Left renal pelvis (tissue), 4 donors: ENCODE measurements around the gene SLC46A2. TPM values are rescaled to one million over a fixed set of nuclear protein-coding genes. Genes with fewer than 3 reads are reported as not detected.

Experiments used
- DNase-seq, 4 donors: peaks; one replicate each; pipeline ENCODE4 v3.0.0-alpha.2; 2013; ENCODE audit warnings: low read depth in 4 of 4, low spot score in 3 of 4
- polyA plus RNA-seq, 4 donors: library from polyadenylated mRNA; unstranded; fragments of 120-200 nt; gene quantifications; one replicate each; pipeline ENCODE4 v1.2.1, GENCODE V29; 2013; ENCODE audit not compliant: insufficient read length in 4 of 4

SLC46A2 gene
- polyA plus RNA-seq, 4 donors, result 0.10 to 0.47 (median 0.29) TPM; not detected in 1

GRCh38 chr9:112861155-112861554 is 29.5 kb downstream of the SLC46A2 start:
- DNase-seq, result no peak

- DNase-seq, result no peak
These were observed 30.2 kb downstream of the SLC46A2 start for GRCh38 chr9:112860451-112860850.

DNA sequence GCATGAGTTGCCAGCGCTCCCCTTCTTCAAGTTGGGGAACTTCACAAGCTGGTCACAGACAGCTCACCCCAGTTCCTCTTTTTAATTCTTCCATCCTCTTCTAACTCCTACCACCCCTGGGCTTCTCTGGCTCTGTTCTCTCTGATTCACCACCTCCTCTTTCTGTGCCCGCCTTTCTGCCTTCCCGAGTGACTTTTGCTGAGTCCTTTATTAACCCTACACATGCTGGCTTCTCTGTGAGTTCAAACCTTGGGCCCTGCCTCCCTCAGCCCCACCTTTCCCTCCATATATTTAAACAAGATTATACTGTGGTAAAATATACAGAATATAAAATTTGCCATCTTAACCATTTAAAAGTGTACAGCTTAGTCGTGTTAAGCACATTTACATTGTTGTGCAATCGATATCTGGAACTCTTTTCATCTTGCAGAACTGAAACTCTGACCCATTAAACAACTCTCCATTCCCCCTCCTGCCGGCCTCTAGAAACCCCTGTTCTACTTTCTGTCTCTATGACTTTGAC is 32.0 kb downstream of the SLC46A2 start:
- DNase-seq, result no peak

GRCh38 chr9:112858005-112858404 is 32.7 kb downstream of the SLC46A2 start:
- no peak for DNase-seq

DNA sequence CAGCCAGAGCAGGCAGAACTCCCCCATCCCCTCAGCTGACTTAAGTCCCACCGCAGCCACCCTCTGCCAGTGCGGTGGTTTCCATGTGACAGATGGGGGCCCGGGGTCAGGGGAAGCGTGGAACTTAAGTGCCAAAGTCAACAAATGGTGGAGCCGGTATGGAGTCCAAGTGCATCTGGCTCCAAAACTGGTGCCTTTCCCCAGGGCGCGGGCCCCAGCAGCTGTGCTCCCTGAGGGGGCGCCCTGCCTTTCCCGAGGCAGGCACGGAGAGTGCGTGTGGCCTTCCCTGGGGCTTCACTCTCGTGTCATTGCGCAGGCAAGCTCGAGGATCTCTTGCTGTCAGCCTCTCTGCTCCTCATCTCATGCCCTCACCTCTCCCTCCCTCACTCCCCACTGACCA is 33.8 kb downstream of the SLC46A2 start:
- no peak for DNase-seq

- no peak for DNase-seq
These were observed 34.5 kb downstream of the SLC46A2 start for GRCh38 chr9:112856200-112856599.

- no peak for DNase-seq
These were observed 36.0 kb downstream of the SLC46A2 start for GRCh38 chr9:112854657-112855056.

DNA sequence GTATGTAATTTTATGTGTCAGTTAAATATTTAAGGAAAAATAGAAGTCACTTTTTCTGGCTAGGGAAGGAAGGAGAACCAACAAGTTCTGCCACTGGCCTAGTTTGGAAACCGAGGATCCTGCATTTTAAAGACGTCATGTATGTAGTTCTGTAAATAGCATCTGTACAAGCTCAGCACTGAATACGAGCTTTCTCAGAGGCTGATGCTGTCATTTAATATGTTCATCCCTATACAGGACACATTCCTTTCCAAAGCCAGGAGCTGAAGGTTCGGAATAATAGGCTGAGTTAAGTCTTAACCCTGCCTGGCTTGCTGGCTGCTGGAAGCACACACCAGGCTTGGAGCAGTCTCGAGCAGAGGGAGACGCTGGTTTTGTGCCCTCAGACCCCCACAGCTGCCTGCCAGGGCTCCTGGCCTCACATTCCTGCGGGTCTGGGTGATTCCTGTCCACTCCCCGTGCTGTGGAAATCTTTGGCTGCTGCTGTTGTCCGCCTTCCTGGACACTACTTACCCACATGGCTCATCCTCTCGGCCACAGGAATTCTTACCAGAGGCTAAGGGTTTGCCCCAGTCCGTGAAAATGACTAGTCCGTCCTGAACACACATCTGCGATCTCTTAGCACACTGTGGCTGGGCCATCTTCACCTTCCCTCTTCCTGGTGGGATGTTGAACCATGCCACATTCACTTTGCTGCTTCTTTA is 36.6 kb downstream of the SLC46A2 start:
- DNase-seq, result no peak

DNA sequence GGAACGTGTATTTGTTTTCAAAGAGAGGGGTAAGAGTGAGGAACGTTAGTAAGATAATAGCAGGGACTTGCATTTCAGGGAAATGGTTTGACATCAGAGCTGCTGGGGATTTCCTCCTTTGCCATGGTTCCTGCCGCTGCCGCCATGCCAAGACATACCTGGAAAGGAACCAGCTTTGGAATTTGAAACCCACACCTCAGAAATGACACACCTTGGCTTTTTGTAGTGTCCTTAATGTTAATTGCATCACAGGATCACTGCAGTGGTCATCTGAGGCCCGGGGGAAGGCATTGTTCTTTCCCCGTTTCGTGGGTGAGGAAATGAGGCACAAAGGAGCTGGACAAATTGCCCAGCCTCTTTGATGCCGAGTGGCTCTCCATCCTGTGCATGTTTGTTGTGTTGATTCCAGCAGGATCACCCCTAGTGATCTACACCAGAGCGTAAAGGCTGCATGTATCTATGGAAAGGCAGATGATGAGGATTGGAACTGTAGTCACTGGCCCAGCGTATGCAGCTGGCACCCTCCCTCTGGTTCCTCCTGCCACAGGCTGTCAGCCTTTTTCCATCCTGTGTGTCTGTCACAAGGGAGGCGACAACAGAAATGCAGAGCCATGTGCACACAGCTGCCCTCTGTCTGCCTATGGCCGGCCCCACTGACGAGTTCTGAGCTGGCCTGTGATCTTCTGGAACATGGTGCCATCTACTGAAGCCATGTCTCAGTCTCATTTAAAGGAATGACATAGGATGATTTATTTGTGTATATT is 37.8 kb downstream of the SLC46A2 start:
- no peak for DNase-seq

GRCh38 chr9:112850840-112851239 is 39.8 kb downstream of the SLC46A2 start:
- no peak for DNase-seq

DNA sequence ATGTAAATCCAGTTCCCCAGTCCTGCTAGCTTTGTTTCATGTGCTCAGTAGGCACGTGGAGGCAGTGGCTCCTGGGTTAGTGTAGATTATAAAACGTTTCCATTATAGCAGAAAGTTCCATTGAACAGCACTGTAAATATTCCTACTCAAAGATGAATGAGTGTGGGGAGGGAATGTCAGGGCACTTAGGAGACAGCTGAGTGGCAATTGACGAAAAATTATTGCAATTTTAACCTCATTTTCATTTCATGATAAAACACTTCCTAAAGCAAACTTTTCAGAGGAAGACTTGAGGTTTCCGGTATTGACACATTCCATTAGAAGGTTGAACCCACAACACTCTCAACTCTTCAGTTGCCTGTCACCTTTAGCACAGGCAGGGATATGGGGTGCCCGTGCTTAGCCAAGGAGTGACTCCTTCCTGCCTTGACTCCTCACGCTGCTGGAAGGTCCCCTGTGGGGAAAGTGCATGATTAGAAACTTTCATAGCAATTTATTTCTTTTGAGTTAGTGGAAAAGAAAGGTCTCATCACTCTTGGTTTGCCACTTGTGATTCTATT is 41.2 kb downstream of the SLC46A2 start:
- DNase-seq, result no peak

DNA sequence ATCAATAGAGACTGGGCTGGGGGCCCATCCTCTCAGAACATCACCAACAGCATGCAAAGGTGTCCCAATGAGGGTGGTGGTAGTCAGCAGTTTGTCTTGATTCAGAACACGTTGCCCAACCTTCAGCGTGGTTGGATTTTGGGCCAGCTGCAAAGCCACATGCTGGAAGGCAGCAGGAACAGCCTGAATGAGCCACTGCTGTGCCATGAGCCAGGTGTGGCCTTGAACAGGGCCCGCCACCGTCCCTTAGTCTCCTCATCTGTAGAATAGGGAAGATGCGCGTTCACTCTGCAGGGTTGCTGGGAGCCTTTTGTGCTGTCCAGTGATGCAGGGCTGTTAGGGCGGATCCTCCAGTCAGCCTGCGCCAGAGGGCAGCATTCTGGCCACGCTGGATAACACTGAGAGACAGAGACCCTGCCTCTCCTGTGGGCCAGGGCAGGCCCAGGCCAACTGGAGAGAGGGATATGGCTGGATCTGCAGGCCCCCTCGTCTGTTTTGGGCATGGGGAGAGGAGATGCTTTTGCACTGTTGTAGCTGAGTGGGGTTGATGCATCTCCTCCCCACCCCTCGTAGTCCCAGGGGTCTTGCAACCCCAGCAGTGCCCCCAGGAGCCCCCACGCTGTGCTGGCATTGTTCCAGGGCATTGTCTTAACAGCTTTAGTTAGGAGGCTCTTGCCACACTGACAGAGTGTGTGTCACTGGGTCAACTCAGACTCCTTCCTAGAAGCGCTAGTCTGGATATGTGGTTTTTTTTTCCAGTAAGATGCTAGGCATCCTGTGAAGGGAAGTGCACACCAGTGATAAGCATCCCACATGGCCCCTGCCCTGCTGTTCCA is 42.1 kb downstream of the SLC46A2 start:
- DNase-seq, result no peak

DNA sequence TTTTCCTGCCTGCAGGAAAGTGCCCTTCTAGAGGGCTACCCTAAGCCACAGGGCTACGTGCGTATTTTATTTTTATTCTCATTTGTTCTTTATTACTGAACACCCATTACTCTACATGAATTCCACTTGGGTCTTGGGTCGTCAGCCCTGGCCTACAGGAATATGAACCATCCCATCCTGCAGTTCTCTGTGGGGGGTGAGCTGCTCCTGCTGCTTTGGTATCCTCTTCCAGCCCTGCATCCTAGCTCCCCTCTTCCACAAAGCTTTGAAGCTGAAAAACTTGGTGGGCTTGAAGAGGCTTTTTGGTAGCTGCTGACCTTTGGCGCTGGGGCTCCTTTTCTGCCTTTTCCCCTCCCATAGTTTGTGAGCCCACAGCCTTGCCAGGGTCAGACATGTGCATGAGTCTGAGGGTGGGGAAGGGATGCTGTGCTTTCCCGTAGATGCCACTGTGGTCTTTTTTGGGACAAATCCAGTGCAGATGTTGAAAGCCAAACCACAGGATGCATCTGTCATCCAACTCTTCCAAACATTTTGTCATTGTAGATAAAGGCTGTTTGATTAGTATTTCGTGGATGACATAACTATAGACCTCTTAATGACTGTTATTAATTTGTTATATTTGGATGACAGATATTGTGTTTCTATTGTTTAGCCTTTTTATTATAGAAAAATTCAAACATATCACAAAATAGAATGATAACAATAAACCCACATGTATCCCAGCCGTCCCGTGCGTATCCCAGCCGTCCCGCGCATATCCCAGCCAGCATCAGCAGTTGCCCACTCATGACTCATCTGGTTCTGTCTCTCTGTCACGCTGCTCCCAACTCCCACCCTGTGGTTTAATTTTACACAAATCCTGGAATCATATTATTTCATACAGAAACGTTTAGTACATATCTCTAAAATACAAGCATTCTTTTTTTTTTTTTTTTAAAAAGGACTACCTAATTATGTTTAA is 43.9 kb downstream of the SLC46A2 start:
- DNase-seq, result no peak

GRCh38 chr9:112844771-112845542 is 45.7 kb downstream of the SLC46A2 start:
- DNase-seq, result peak; percentile 44 to 59 (median 50)

GRCh38 chr9:112842555-112842954 is 48.1 kb downstream of the SLC46A2 start:
- DNase-seq, result no peak

- no peak for DNase-seq
These were observed 49.4 kb downstream of the SLC46A2 start for GRCh38 chr9:112841261-112841660.

DNA sequence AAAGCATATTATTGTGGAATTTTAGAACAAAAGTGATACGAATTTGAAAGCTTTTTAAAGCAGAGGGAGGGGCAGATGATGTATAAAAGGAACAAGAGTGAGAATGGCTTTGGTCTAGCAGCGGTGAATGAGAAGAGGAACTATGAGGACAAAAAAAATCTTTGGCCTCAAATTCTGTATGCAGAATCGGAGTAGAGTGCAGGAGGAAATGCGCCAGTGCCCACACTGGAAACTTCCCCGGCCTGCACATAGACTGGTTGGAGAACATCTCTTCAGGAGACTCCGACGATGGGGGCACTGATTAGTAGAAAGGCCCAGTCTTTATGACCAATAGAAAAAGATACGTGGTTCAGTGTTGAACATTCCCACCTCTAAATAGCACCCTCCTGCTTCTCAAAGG is 51.3 kb downstream of the SLC46A2 start:
- DNase-seq, result no peak

- DNase-seq, result no peak
These were observed 52.3 kb downstream of the SLC46A2 start for GRCh38 chr9:112838342-112838741.

GRCh38 chr9:112836394-112836793 is 54.3 kb downstream of the SLC46A2 start:
- no peak for DNase-seq
